H1 (cell line): Measurements from ENCODE around the gene CACNA1C. TPM values are rescaled to one million over a fixed set of nuclear protein-coding genes. Genes with fewer than 3 reads are reported as not detected.

Source experiments
- CTCF ChIA-PET: fragments of 300-600 bp; sonication (Branson Sonifier 250); formaldehyde crosslinking; loops from one replicate; lab custom pipeline; 2021; ENCODE audit not compliant: partially characterized antibody; lab: Charles Lee
- POLR2A ChIA-PET: fragments of 300-600 bp; sonication (Branson Sonifier 250); formaldehyde crosslinking; loops from one replicate; lab custom pipeline; 2021; ENCODE audit warnings: inconsistent platforms; ENCODE audit not compliant: partially characterized antibody; lab: Charles Lee
- DNase-seq, 2 experiments: peaks; one replicate each; pipeline versions ENCODE4 v3.0.0 to v3.0.0-alpha.2; 2010 to 2022; ENCODE audit warnings: low spot score in 2 of 2, low read depth in 1 of 2, mixed read lengths in 1 of 2
- FAIRE-seq: peaks from 2 replicates; lab custom pipeline; 2011; peaks lifted over from hg19 to GRCh38; lab: Jason Lieb, UNC
- H2AFZ ChIP-seq: 2 replicates; pipeline ENCODE4 v1.8.1; 2012; ENCODE audit warnings: low read length, inconsistent platforms
- H2AK5ac ChIP-seq: 2 replicates; pipeline ENCODE4 v1.6.1; 2013; ENCODE audit warnings: low read depth, low read length
- H2BK120ac ChIP-seq: replicated peaks from 2 replicates; pipeline ENCODE3; 2013; ENCODE audit warnings: low read depth, low read length, inconsistent platforms
- H2BK12ac ChIP-seq: 2 replicates; pipeline ENCODE4 v1.6.1; 2013; ENCODE audit warnings: low read depth, low read length
- H2BK15ac ChIP-seq: 2 replicates; pipeline ENCODE4 v1.6.1; 2013; ENCODE audit warnings: low read length
- H2BK20ac ChIP-seq: 2 replicates; pipeline ENCODE4 v1.6.1; 2013; ENCODE audit warnings: low read length
- H2BK5ac ChIP-seq: 2 replicates; pipeline ENCODE4 v1.6.1; 2013; ENCODE audit warnings: low read depth, low read length
- H3K14ac ChIP-seq: 2 replicates; pipeline ENCODE4 v1.6.1; 2013; ENCODE audit warnings: inconsistent platforms; ENCODE audit not compliant: insufficient read length
- H3K18ac ChIP-seq: 2 replicates; pipeline ENCODE4 v1.6.1; 2013; ENCODE audit warnings: low read length; ENCODE audit errors: extremely low read depth
- H3K23ac ChIP-seq: 2 replicates; pipeline ENCODE4 v1.6.1; 2013; ENCODE audit warnings: inconsistent platforms; ENCODE audit not compliant: insufficient read length
- H3K23me2 ChIP-seq: 2 replicates; pipeline ENCODE4 v1.6.1; 2013; ENCODE audit warnings: low read depth, low read length
- H3K27ac ChIP-seq: 2 replicates; pipeline ENCODE4 v1.6.1; 2011; ENCODE audit warnings: low read depth, low read length, inconsistent platforms
- H3K27me3 ChIP-seq, 4 experiments: replicated peaks in 1 of 4; 1 replicate in 1 of 4; 2 replicates in 3 of 4; pipeline versions ENCODE4 v1.6.1 to v1.8.1; 2011 to 2013; ENCODE audit warnings: low read length in 3 of 4, mild to moderate bottlenecking in 3 of 4, inconsistent platforms in 2 of 4, mixed read lengths in 2 of 4, moderate library complexity in 1 of 4; ENCODE audit not compliant: control insufficient read depth in 3 of 4, insufficient read depth in 3 of 4; ENCODE audit errors: extremely low read depth in 1 of 4
- H3K36me3 ChIP-seq, 4 experiments: 2 replicates each; pipeline versions ENCODE4 v1.6.1 to v1.8.1; 2011 to 2013; ENCODE audit warnings: mild to moderate bottlenecking in 4 of 4, low read length in 3 of 4, moderate library complexity in 2 of 4, control low read depth in 1 of 4, inconsistent platforms in 1 of 4; ENCODE audit not compliant: insufficient read depth in 4 of 4, control insufficient read depth in 2 of 4
- H3K4ac ChIP-seq: replicated peaks from 2 replicates; pipeline ENCODE3; 2013; ENCODE audit warnings: low read length, low read depth, mixed read lengths, inconsistent platforms; ENCODE audit not compliant: insufficient read length
- H3K4me1 ChIP-seq, 4 experiments: replicated peaks in 1 of 4; 1 replicate in 1 of 4; 2 replicates in 3 of 4; pipeline versions ENCODE4 v1.6.1 to v1.8.1; 2011 to 2013; ENCODE audit warnings: low read length in 3 of 4, inconsistent platforms in 2 of 4, mixed read lengths in 1 of 4; ENCODE audit not compliant: insufficient read depth in 4 of 4, control insufficient read depth in 3 of 4
- H3K4me2 ChIP-seq, 2 experiments: 2 replicates each; pipeline versions ENCODE4 v1.6.1 to v1.8.1; 2011 to 2013; ENCODE audit warnings: low read depth in 2 of 2, low read length in 2 of 2, control low read depth in 1 of 2, inconsistent platforms in 1 of 2, mild to moderate bottlenecking in 1 of 2; ENCODE audit not compliant: insufficient read depth in 1 of 2
- H3K4me3 ChIP-seq, 4 experiments: fragments of 200-600, 300-600 bp in 1 of 4; sonication (generic), shearing (Covaris generic), sonication (Bioruptor Twin) in 1 of 4; 2 replicates each; pipeline versions ENCODE4 v1.5.1 to v1.8.1; 2011 to 2016; ENCODE audit warnings: low read length in 4 of 4, low read depth in 3 of 4, control low read depth in 2 of 4, inconsistent platforms in 2 of 4, mild to moderate bottlenecking in 2 of 4, mixed read lengths in 1 of 4, moderate library complexity in 1 of 4; ENCODE audit not compliant: insufficient read depth in 2 of 4; ENCODE audit errors: extremely low read depth in 1 of 4
- H3K56ac ChIP-seq: replicated peaks from 2 replicates; pipeline ENCODE3; 2013; ENCODE audit warnings: low read depth, mild to moderate bottlenecking, mixed read lengths, low read length, inconsistent platforms; ENCODE audit not compliant: insufficient read length
- H3K79me1 ChIP-seq: 2 replicates; pipeline ENCODE4 v1.6.1; 2013; ENCODE audit warnings: low read depth, low read length, control low read depth
- H3K79me2 ChIP-seq, 2 experiments: 2 replicates each; pipeline versions ENCODE4 v1.6.1 to v1.8.1; 2012 to 2013; ENCODE audit warnings: low read length in 2 of 2, mild to moderate bottlenecking in 2 of 2, inconsistent platforms in 1 of 2; ENCODE audit not compliant: insufficient read depth in 2 of 2, control insufficient read depth in 1 of 2
- H3K9ac ChIP-seq, 4 experiments: replicated peaks in 1 of 4; 1 replicate in 1 of 4; 2 replicates in 3 of 4; pipeline versions ENCODE4 v1.6.1 to v1.8.1; 2011 to 2013; ENCODE audit warnings: low read depth in 3 of 4, low read length in 3 of 4, control low read depth in 2 of 4, mild to moderate bottlenecking in 2 of 4, moderate library complexity in 2 of 4, inconsistent platforms in 1 of 4; ENCODE audit errors: extremely low read depth in 1 of 4
- H3K9me3 ChIP-seq, 2 experiments: 2 replicates each; pipeline versions ENCODE4 v1.6.1 to v1.8.1; 2012 to 2013; ENCODE audit warnings: mild to moderate bottlenecking in 2 of 2, moderate library complexity in 2 of 2, control low read depth in 1 of 2, inconsistent platforms in 1 of 2, low read depth in 1 of 2, low read length in 1 of 2, mixed read lengths in 1 of 2; ENCODE audit not compliant: insufficient read depth in 2 of 2
- H4K20me1 ChIP-seq, 2 experiments: replicated peaks in 1 of 2; 2 replicates each; pipeline versions ENCODE3 to v1.8.1; 2011 to 2013; ENCODE audit warnings: inconsistent platforms in 2 of 2, low read length in 2 of 2, mild to moderate bottlenecking in 1 of 2; ENCODE audit not compliant: insufficient read depth in 2 of 2, control insufficient read depth in 1 of 2
- H4K5ac ChIP-seq: 2 replicates; pipeline ENCODE4 v1.6.1; 2013; ENCODE audit warnings: low read length, low read depth, mixed read lengths, inconsistent platforms; ENCODE audit not compliant: insufficient read length
- H4K8ac ChIP-seq: 2 replicates; pipeline ENCODE4 v1.8.0; 2013; ENCODE audit warnings: mild to moderate bottlenecking, moderate library complexity, low read length, inconsistent platforms; ENCODE audit not compliant: insufficient read depth; ENCODE audit errors: extremely low read depth
- H4K91ac ChIP-seq: replicated peaks from 2 replicates; pipeline ENCODE3; 2013; ENCODE audit warnings: low read length, mixed read lengths, inconsistent platforms; ENCODE audit not compliant: insufficient read length
- CHD1 ChIP-seq: IDR thresholded peaks from 2 replicates; pipeline ENCODE4 v1.6.1; 2012; ENCODE audit warnings: low read depth, low read length, improper control_type of control experiment
- FOSL1 ChIP-seq: IDR thresholded peaks from 2 replicates; pipeline ENCODE4 v1.6.1; 2011; ENCODE audit warnings: mild to moderate bottlenecking, low read depth, low read length, moderate library complexity; ENCODE audit not compliant: insufficient read depth
- GTF2F1 ChIP-seq: IDR thresholded peaks from 2 replicates; pipeline ENCODE4 v1.6.1; 2012; ENCODE audit warnings: low read depth, low read length, improper control_type of control experiment, borderline replicate concordance
- KDM4A ChIP-seq: IDR thresholded peaks from one replicate; pipeline ENCODE4 v1.7.1; 2012; ENCODE audit warnings: low read depth, mild to moderate bottlenecking, moderate library complexity, low read length, inconsistent platforms; ENCODE audit not compliant: severe bottlenecking
- PHF8 ChIP-seq: fragments of 200-600 bp; sonication (generic); conservative IDR thresholded peaks from 2 replicates; pipeline ENCODE4 v1.7.1; 2012; ENCODE audit warnings: low read depth, mild to moderate bottlenecking, inconsistent platforms, low read length, moderate library complexity
- POU5F1 ChIP-seq: IDR thresholded peaks from 2 replicates; pipeline ENCODE4 v1.6.1; 2011; ENCODE audit warnings: low read depth, mild to moderate bottlenecking, low read length, moderate library complexity
- RFX5 ChIP-seq: IDR thresholded peaks from 2 replicates; pipeline ENCODE4 v1.6.1; 2011; ENCODE audit warnings: low read depth, low read length, improper control_type of control experiment, borderline replicate concordance
- SIRT6 ChIP-seq: IDR thresholded peaks from one replicate; pipeline ENCODE4 v1.7.1; 2012; ENCODE audit warnings: low read length, inconsistent platforms
- SIX5 ChIP-seq: IDR thresholded peaks from 2 replicates; pipeline ENCODE4 v1.6.1; 2011; ENCODE audit warnings: mild to moderate bottlenecking, low read depth, low read length
- SP1 ChIP-seq: IDR thresholded peaks from 2 replicates; pipeline ENCODE4 v1.6.1; 2011; ENCODE audit warnings: low read depth, low read length
- SP2 ChIP-seq: IDR thresholded peaks from 2 replicates; pipeline ENCODE4 v1.6.1; 2012; ENCODE audit warnings: mild to moderate bottlenecking, low read length, inconsistent platforms
- SP4 ChIP-seq: IDR thresholded peaks from 2 replicates; pipeline ENCODE4 v1.6.1; 2012; ENCODE audit warnings: low read length, inconsistent platforms
- SRF ChIP-seq: IDR thresholded peaks from 2 replicates; pipeline ENCODE4 v1.6.1; 2011; ENCODE audit warnings: mild to moderate bottlenecking, low read depth, low read length, moderate library complexity
- TCF12 ChIP-seq: IDR thresholded peaks from 2 replicates; pipeline ENCODE4 v1.6.1; 2011; ENCODE audit warnings: low read depth, mild to moderate bottlenecking, low read length
- WGBS, 2 experiments: shearing (Covaris generic) in 1 of 2; methylation state at CpG; one replicate each; pipeline versions ENCODE4 v1.1.6 to v1.1.7; 2013 to 2015; ENCODE audit warnings: low lambda C conversion rate in 2 of 2, mixed read lengths in 2 of 2, inconsistent platforms in 1 of 2, low coverage in 1 of 2, missing lambda C conversion rate in 1 of 2; ENCODE audit not compliant: insufficient replicate concordance in 2 of 2, insufficient coverage in 1 of 2, insufficient read length in 1 of 2; ENCODE audit errors: extremely low coverage in 1 of 2, missing lambda C conversion rate in 1 of 2; 5-methylcytosine and 5-hydroxymethylcytosine counted together
- polyA plus RNA-seq, 7 experiments: library from polyadenylated mRNA; depleted of rRNA in 3 of 7; stranded (reverse) in 5 of 7; unstranded in 2 of 7; fragments of >200 nt in 5 of 7; fragments of 200-250 nt in 2 of 7; gene quantifications; 1 replicate in 5 of 7; 2 replicates in 1 of 7; 4 replicates in 1 of 7; pipeline versions ENCODE4 v1.2.1 to v1.2.3, GENCODE V29; 2011 to 2013; ENCODE audit warnings: missing spikeins in 2 of 7, mixed read lengths in 2 of 7
- total RNA-seq: library from RNA; stranded (reverse); fragmentation: NEBNext Ultra II Directional; extraction: Animal tissue kit (Norgen Biotek cat#: 25700); gene quantifications from 2 replicates; pipeline ENCODE4 v1.2.1, GENCODE V29; 2021

Gene CACNA1C
- total and polyA plus RNA-seq, 2 of the 8 experiments (the other 6 are each of a cell fraction or from before 2014, with no cell fraction given), result 1.3 TPM

DNA sequence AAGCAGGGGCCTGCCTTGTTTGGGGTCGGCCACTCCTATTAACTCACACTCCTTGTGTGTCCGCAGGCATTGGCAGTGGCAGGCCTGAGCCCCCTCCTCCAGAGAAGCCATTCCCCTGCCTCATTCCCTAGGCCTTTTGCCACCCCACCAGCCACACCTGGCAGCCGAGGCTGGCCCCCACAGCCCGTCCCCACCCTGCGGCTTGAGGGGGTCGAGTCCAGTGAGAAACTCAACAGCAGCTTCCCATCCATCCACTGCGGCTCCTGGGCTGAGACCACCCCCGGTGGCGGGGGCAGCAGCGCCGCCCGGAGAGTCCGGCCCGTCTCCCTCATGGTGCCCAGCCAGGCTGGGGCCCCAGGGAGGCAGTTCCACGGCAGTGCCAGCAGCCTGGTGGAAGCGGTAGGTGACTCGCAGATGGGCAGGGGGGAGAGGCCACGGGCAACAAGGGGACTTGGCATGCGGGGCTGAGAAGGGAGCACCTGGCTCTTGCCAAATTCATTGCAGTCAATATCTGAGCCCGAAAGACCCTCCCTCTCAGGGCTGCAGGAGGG is 635.7 kb downstream of the CACNA1C start:
- H3K4me1 ChIP-seq, result peaks cover 0 to 14% (median 4%) of the 10 kb centered on the region in 4 experiments; a peak in 4 of 7 replicates
- no peak overlapping the region for H2BK120ac ChIP-seq
- CTCF ChIA-PET, result interaction anchor here (0.5 to 4.6 kb wide), 4 partner anchors 9 to 96 kb away, joined by 3 to 32 read pairs (median 4); no protein-coding TSS in a partner anchor
- H3K27ac ChIP-seq, result no peak overlapping the region
- peaks cover 0 to 7% (median 6%) of the 10 kb centered on the region in 4 experiments; a peak in 3 of 7 replicates for H3K27me3 ChIP-seq
- no peak overlapping the region for H3K14ac ChIP-seq
- no peak overlapping the region for H2BK5ac ChIP-seq
- no peak overlapping the region for H2BK12ac ChIP-seq
- H3K79me1 ChIP-seq, result no peaks in the 10 kb centered on the region
- H2AK5ac ChIP-seq, result no peak overlapping the region
- no peaks in the 10 kb centered on the region for H3K36me3 ChIP-seq
- H4K91ac ChIP-seq, result no peak overlapping the region
- H3K79me2 ChIP-seq, result no peaks in the 10 kb centered on the region
- H3K4ac ChIP-seq, result no peak overlapping the region
- H3K9ac ChIP-seq, result no peak overlapping the region
- TF ChIP-seq KDM4A, result no peak
- TF ChIP-seq SP1, result no peak
- no peak for TF ChIP-seq CHD1
- no peak for TF ChIP-seq SIRT6
- no peak for TF ChIP-seq RFX5
- no peak for TF ChIP-seq FOSL1
- no peak for TF ChIP-seq TCF12
- no peak for TF ChIP-seq PHF8
- TF ChIP-seq POU5F1, result no peak
- no peak for TF ChIP-seq SP2
- no peak for TF ChIP-seq SP4
- TF ChIP-seq SRF, result no peak
- no peak for TF ChIP-seq SIX5
- TF ChIP-seq GTF2F1, result no peak
- TF ChIP-seq, all 59 proteins: peak for 0
- Histone ChIP-seq H2BK20ac (no peak overlapping the region), H3K4me3 (no peak overlapping the region), H4K8ac (no peak overlapping the region), H4K5ac (no peak overlapping the region), H2BK15ac (no peak overlapping the region), H4K20me1 (no peaks in the 10 kb centered on the region), H3K23ac (no peak overlapping the region), H3K23me2 (peaks cover 9% of the 10 kb centered on the region; the same call in 1 of the 2 replicates), H2AFZ (no peak overlapping the region), H3K9me3 (no peaks in the 10 kb centered on the region), H3K4me2 (no peak overlapping the region), H3K18ac (no peak overlapping the region), H3K56ac (no peak overlapping the region)
- FAIRE-seq (no peak), DNase-seq (no peak)
- WGBS, 2 experiments, result 92% methylated on average over 19 of the region's 20 CpGs; no CpG with 5 or more reads in 1 of the 2 experiments
- POLR2A ChIA-PET, result interaction anchor here (0.6 to 1.2 kb wide), 3 partner anchors 43 to 298 kb away, joined by 3 to 4 read pairs (median 3); no protein-coding TSS in a partner anchor
